H1 (cell line): ENCODE measurements around the gene FXYD7. TPM values are rescaled to one million over a fixed set of nuclear protein-coding genes. Genes with fewer than 3 reads are reported as not detected.

ENCODE experiments used
- CTCF ChIA-PET: fragments of 300-600 bp; sonication (Branson Sonifier 250); formaldehyde crosslinking; loops from one replicate; lab custom pipeline; 2021; ENCODE audit not compliant: partially characterized antibody; lab: Charles Lee
- POLR2A ChIA-PET: fragments of 300-600 bp; sonication (Branson Sonifier 250); formaldehyde crosslinking; loops from one replicate; lab custom pipeline; 2021; ENCODE audit warnings: inconsistent platforms; ENCODE audit not compliant: partially characterized antibody; lab: Charles Lee
- DNase-seq, 2 experiments: peaks; one replicate each; pipeline versions ENCODE4 v3.0.0 to v3.0.0-alpha.2; 2010 to 2022; ENCODE audit warnings: low spot score in 2 of 2, low read depth in 1 of 2, mixed read lengths in 1 of 2
- FAIRE-seq: peaks from 2 replicates; lab custom pipeline; 2011; peaks lifted over from hg19 to GRCh38; lab: Jason Lieb, UNC
- H2AFZ ChIP-seq: 2 replicates; pipeline ENCODE4 v1.8.1; 2012; ENCODE audit warnings: low read length, inconsistent platforms
- H2AK5ac ChIP-seq: 2 replicates; pipeline ENCODE4 v1.6.1; 2013; ENCODE audit warnings: low read depth, low read length
- H2BK120ac ChIP-seq: replicated peaks from 2 replicates; pipeline ENCODE3; 2013; ENCODE audit warnings: low read depth, low read length, inconsistent platforms
- H2BK12ac ChIP-seq: 2 replicates; pipeline ENCODE4 v1.6.1; 2013; ENCODE audit warnings: low read depth, low read length
- H2BK15ac ChIP-seq: 2 replicates; pipeline ENCODE4 v1.6.1; 2013; ENCODE audit warnings: low read length
- H2BK20ac ChIP-seq: 2 replicates; pipeline ENCODE4 v1.6.1; 2013; ENCODE audit warnings: low read length
- H2BK5ac ChIP-seq: 2 replicates; pipeline ENCODE4 v1.6.1; 2013; ENCODE audit warnings: low read depth, low read length
- H3K14ac ChIP-seq: 2 replicates; pipeline ENCODE4 v1.6.1; 2013; ENCODE audit warnings: inconsistent platforms; ENCODE audit not compliant: insufficient read length
- H3K18ac ChIP-seq: 2 replicates; pipeline ENCODE4 v1.6.1; 2013; ENCODE audit warnings: low read length; ENCODE audit errors: extremely low read depth
- H3K23ac ChIP-seq: 2 replicates; pipeline ENCODE4 v1.6.1; 2013; ENCODE audit warnings: inconsistent platforms; ENCODE audit not compliant: insufficient read length
- H3K23me2 ChIP-seq: 2 replicates; pipeline ENCODE4 v1.6.1; 2013; ENCODE audit warnings: low read depth, low read length
- H3K27ac ChIP-seq: 2 replicates; pipeline ENCODE4 v1.6.1; 2011; ENCODE audit warnings: low read depth, low read length, inconsistent platforms
- H3K27me3 ChIP-seq, 4 experiments: replicated peaks in 1 of 4; 1 replicate in 1 of 4; 2 replicates in 3 of 4; pipeline versions ENCODE4 v1.6.1 to v1.8.1; 2011 to 2013; ENCODE audit warnings: low read length in 3 of 4, mild to moderate bottlenecking in 3 of 4, inconsistent platforms in 2 of 4, mixed read lengths in 2 of 4, moderate library complexity in 1 of 4; ENCODE audit not compliant: control insufficient read depth in 3 of 4, insufficient read depth in 3 of 4; ENCODE audit errors: extremely low read depth in 1 of 4
- H3K36me3 ChIP-seq, 4 experiments: 2 replicates each; pipeline versions ENCODE4 v1.6.1 to v1.8.1; 2011 to 2013; ENCODE audit warnings: mild to moderate bottlenecking in 4 of 4, low read length in 3 of 4, moderate library complexity in 2 of 4, control low read depth in 1 of 4, inconsistent platforms in 1 of 4; ENCODE audit not compliant: insufficient read depth in 4 of 4, control insufficient read depth in 2 of 4
- H3K4ac ChIP-seq: replicated peaks from 2 replicates; pipeline ENCODE3; 2013; ENCODE audit warnings: low read length, low read depth, mixed read lengths, inconsistent platforms; ENCODE audit not compliant: insufficient read length
- H3K4me1 ChIP-seq, 4 experiments: replicated peaks in 1 of 4; 1 replicate in 1 of 4; 2 replicates in 3 of 4; pipeline versions ENCODE4 v1.6.1 to v1.8.1; 2011 to 2013; ENCODE audit warnings: low read length in 3 of 4, inconsistent platforms in 2 of 4, mixed read lengths in 1 of 4; ENCODE audit not compliant: insufficient read depth in 4 of 4, control insufficient read depth in 3 of 4
- H3K4me2 ChIP-seq, 2 experiments: 2 replicates each; pipeline versions ENCODE4 v1.6.1 to v1.8.1; 2011 to 2013; ENCODE audit warnings: low read depth in 2 of 2, low read length in 2 of 2, control low read depth in 1 of 2, inconsistent platforms in 1 of 2, mild to moderate bottlenecking in 1 of 2; ENCODE audit not compliant: insufficient read depth in 1 of 2
- H3K4me3 ChIP-seq, 4 experiments: fragments of 200-600, 300-600 bp in 1 of 4; sonication (generic), shearing (Covaris generic), sonication (Bioruptor Twin) in 1 of 4; 2 replicates each; pipeline versions ENCODE4 v1.5.1 to v1.8.1; 2011 to 2016; ENCODE audit warnings: low read length in 4 of 4, low read depth in 3 of 4, control low read depth in 2 of 4, inconsistent platforms in 2 of 4, mild to moderate bottlenecking in 2 of 4, mixed read lengths in 1 of 4, moderate library complexity in 1 of 4; ENCODE audit not compliant: insufficient read depth in 2 of 4; ENCODE audit errors: extremely low read depth in 1 of 4
- H3K56ac ChIP-seq: replicated peaks from 2 replicates; pipeline ENCODE3; 2013; ENCODE audit warnings: low read depth, mild to moderate bottlenecking, mixed read lengths, low read length, inconsistent platforms; ENCODE audit not compliant: insufficient read length
- H3K79me1 ChIP-seq: 2 replicates; pipeline ENCODE4 v1.6.1; 2013; ENCODE audit warnings: low read depth, low read length, control low read depth
- H3K79me2 ChIP-seq, 2 experiments: 2 replicates each; pipeline versions ENCODE4 v1.6.1 to v1.8.1; 2012 to 2013; ENCODE audit warnings: low read length in 2 of 2, mild to moderate bottlenecking in 2 of 2, inconsistent platforms in 1 of 2; ENCODE audit not compliant: insufficient read depth in 2 of 2, control insufficient read depth in 1 of 2
- H3K9ac ChIP-seq, 4 experiments: replicated peaks in 1 of 4; 1 replicate in 1 of 4; 2 replicates in 3 of 4; pipeline versions ENCODE4 v1.6.1 to v1.8.1; 2011 to 2013; ENCODE audit warnings: low read depth in 3 of 4, low read length in 3 of 4, control low read depth in 2 of 4, mild to moderate bottlenecking in 2 of 4, moderate library complexity in 2 of 4, inconsistent platforms in 1 of 4; ENCODE audit errors: extremely low read depth in 1 of 4
- H3K9me3 ChIP-seq, 2 experiments: 2 replicates each; pipeline versions ENCODE4 v1.6.1 to v1.8.1; 2012 to 2013; ENCODE audit warnings: mild to moderate bottlenecking in 2 of 2, moderate library complexity in 2 of 2, control low read depth in 1 of 2, inconsistent platforms in 1 of 2, low read depth in 1 of 2, low read length in 1 of 2, mixed read lengths in 1 of 2; ENCODE audit not compliant: insufficient read depth in 2 of 2
- H4K20me1 ChIP-seq, 2 experiments: replicated peaks in 1 of 2; 2 replicates each; pipeline versions ENCODE3 to v1.8.1; 2011 to 2013; ENCODE audit warnings: inconsistent platforms in 2 of 2, low read length in 2 of 2, mild to moderate bottlenecking in 1 of 2; ENCODE audit not compliant: insufficient read depth in 2 of 2, control insufficient read depth in 1 of 2
- H4K5ac ChIP-seq: 2 replicates; pipeline ENCODE4 v1.6.1; 2013; ENCODE audit warnings: low read length, low read depth, mixed read lengths, inconsistent platforms; ENCODE audit not compliant: insufficient read length
- H4K8ac ChIP-seq: 2 replicates; pipeline ENCODE4 v1.8.0; 2013; ENCODE audit warnings: mild to moderate bottlenecking, moderate library complexity, low read length, inconsistent platforms; ENCODE audit not compliant: insufficient read depth; ENCODE audit errors: extremely low read depth
- H4K91ac ChIP-seq: replicated peaks from 2 replicates; pipeline ENCODE3; 2013; ENCODE audit warnings: low read length, mixed read lengths, inconsistent platforms; ENCODE audit not compliant: insufficient read length
- ASH2L ChIP-seq: fragments of 200-600, 300-600 bp; sonication (generic); IDR thresholded peaks from one replicate; pipeline ENCODE4 v1.7.1; 2017; ENCODE audit warnings: low read length
- FOSL1 ChIP-seq: IDR thresholded peaks from 2 replicates; pipeline ENCODE4 v1.6.1; 2011; ENCODE audit warnings: mild to moderate bottlenecking, low read depth, low read length, moderate library complexity; ENCODE audit not compliant: insufficient read depth
- GTF2F1 ChIP-seq: IDR thresholded peaks from 2 replicates; pipeline ENCODE4 v1.6.1; 2012; ENCODE audit warnings: low read depth, low read length, improper control_type of control experiment, borderline replicate concordance
- HDAC6 ChIP-seq: IDR thresholded peaks from one replicate; pipeline ENCODE4 v1.7.1; 2012; ENCODE audit warnings: low read depth, mild to moderate bottlenecking, inconsistent platforms, low read length, moderate library complexity
- KDM5A ChIP-seq: fragments of 200-600 bp; IDR thresholded peaks from 2 replicates; pipeline ENCODE4 v1.7.1; 2012; ENCODE audit warnings: mild to moderate bottlenecking, low read length, inconsistent platforms, mixed read lengths
- MAFK ChIP-seq: IDR thresholded peaks from 2 replicates; pipeline ENCODE4 v1.6.1; 2012; ENCODE audit warnings: low read depth, mild to moderate bottlenecking, improper control_type of control experiment, low read length
- NRF1 ChIP-seq: IDR thresholded peaks from 2 replicates; pipeline ENCODE4 v1.6.1; 2011; ENCODE audit warnings: mild to moderate bottlenecking, low read depth, low read length, improper control_type of control experiment
- RXRA ChIP-seq: IDR thresholded peaks from 2 replicates; pipeline ENCODE4 v1.6.1; 2011; ENCODE audit warnings: low read depth, mild to moderate bottlenecking, low read length, moderate library complexity; ENCODE audit not compliant: insufficient read depth
- SIX5 ChIP-seq: IDR thresholded peaks from 2 replicates; pipeline ENCODE4 v1.6.1; 2011; ENCODE audit warnings: mild to moderate bottlenecking, low read depth, low read length
- TAF1 ChIP-seq: IDR thresholded peaks from 2 replicates; pipeline ENCODE4 v1.6.1; 2011; ENCODE audit warnings: mild to moderate bottlenecking, low read depth, low read length
- TAF7 ChIP-seq: optimal IDR thresholded peaks from 2 replicates; pipeline ENCODE3; 2011; ENCODE audit warnings: low read depth, mild to moderate bottlenecking, inconsistent platforms, low read length, moderate library complexity, borderline replicate concordance
- TEAD4 ChIP-seq: IDR thresholded peaks from 2 replicates; pipeline ENCODE4 v1.6.1; 2012; ENCODE audit warnings: low read depth, low read length, inconsistent platforms, mixed read lengths
- WGBS, 2 experiments: shearing (Covaris generic) in 1 of 2; methylation state at CpG; one replicate each; pipeline versions ENCODE4 v1.1.6 to v1.1.7; 2013 to 2015; ENCODE audit warnings: low lambda C conversion rate in 2 of 2, mixed read lengths in 2 of 2, inconsistent platforms in 1 of 2, low coverage in 1 of 2, missing lambda C conversion rate in 1 of 2; ENCODE audit not compliant: insufficient replicate concordance in 2 of 2, insufficient coverage in 1 of 2, insufficient read length in 1 of 2; ENCODE audit errors: extremely low coverage in 1 of 2, missing lambda C conversion rate in 1 of 2; 5-methylcytosine and 5-hydroxymethylcytosine counted together
- polyA plus RNA-seq, 7 experiments: library from polyadenylated mRNA; depleted of rRNA in 3 of 7; stranded (reverse) in 5 of 7; unstranded in 2 of 7; fragments of >200 nt in 5 of 7; fragments of 200-250 nt in 2 of 7; gene quantifications; 1 replicate in 5 of 7; 2 replicates in 1 of 7; 4 replicates in 1 of 7; pipeline versions ENCODE4 v1.2.1 to v1.2.3, GENCODE V29; 2011 to 2013; ENCODE audit warnings: missing spikeins in 2 of 7, mixed read lengths in 2 of 7
- total RNA-seq: library from RNA; stranded (reverse); fragmentation: NEBNext Ultra II Directional; extraction: Animal tissue kit (Norgen Biotek cat#: 25700); gene quantifications from 2 replicates; pipeline ENCODE4 v1.2.1, GENCODE V29; 2021

Gene FXYD7
- total and polyA plus RNA-seq, 2 of the 8 experiments (the other 6 are each of a cell fraction or from before 2014, with no cell fraction given) = 12.1 to 14.3 TPM

DNA sequence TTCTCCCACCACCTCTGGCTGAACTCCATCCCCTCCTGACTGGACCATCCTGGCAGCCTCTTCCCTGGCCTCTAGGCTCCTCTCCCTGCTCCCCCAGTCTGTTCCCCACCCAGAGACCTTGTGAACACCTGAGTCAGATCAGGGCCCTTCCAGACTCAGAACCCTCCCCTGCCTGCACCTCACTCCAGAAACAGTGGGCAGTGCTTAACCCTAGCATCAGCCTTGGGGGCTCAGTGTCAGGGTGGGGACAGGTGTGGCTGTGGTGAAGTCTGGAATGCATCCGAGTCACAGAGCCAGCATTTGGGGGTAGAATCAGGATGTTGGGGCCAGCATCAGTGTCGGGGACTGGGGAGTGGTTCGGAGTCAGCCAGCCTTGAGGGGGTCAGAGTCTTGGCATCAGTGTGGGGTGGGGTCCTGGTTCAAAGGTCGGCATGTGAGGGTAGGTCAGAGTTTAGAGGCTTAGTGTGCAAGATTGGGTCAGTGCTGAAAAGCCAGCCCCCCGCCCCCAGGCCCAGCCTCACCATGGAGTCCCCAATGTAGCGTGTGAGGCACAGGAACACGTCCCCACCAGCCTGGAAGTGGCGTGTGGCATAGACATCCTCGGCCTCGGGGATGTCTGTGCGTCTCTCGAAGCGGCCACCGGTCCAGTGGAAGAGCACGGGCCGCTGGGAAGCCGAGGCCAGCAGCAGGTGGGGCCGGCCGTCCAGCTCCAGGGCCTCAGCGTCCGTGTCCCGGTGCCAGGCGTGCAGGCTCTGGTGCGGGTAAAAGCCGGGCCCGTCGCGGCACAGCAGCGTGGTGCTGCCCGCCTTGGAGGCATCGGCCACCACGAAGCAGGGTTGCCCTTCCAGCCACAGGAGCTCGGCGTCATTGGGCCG lies 17.1 kb upstream of the FXYD7 start:
- TF ChIP-seq MAFK (no peak), RXRA (no peak), ASH2L (no peak), TEAD4 (no peak), TAF7 (no peak), FOSL1 (no peak), SIX5 (no peak), NRF1 (no peak), HDAC6 (no peak), GTF2F1 (no peak), TAF1 (no peak), KDM5A (no peak)
- Histone ChIP-seq H3K27ac (no peak overlapping the region; the same call in 1 of the 2 replicates), H3K23me2 (no peaks in the 10 kb centered on the region), H2AK5ac (peak overlapping the region; percentile 70; the same call in 1 of the 2 replicates), H3K23ac (no peak overlapping the region), H2BK15ac (peak overlapping the region; percentile 19; the same call in 1 of the 2 replicates), H3K36me3 (no peaks in the 10 kb centered on the region), H3K4me3 (no peak overlapping the region), H3K18ac (no peak overlapping the region; the same call in 1 of the 2 replicates), H3K4me1 (peaks cover 2 to 9% (median 6%) of the 10 kb centered on the region in 4 experiments; a peak in 5 of 7 replicates), H2BK5ac (no peak overlapping the region), H3K56ac (no peak overlapping the region), H4K5ac (no peak overlapping the region), H2BK120ac (no peak overlapping the region), H3K79me1 (no peaks in the 10 kb centered on the region), H3K9me3 (no peaks in the 10 kb centered on the region), H3K9ac (no peak overlapping the region), H4K8ac (no peak overlapping the region; the same call in 1 of the 2 replicates), H2BK20ac (0 out of 2 replicates have a peak overlapping the region, but pooled peaks have one; percentile 9), H2BK12ac (peak overlapping the region; percentile 7; the same call in 1 of the 2 replicates), H3K27me3 (no peaks in the 10 kb centered on the region; a peak in 1 of 7 replicates), H4K20me1 (no peaks in the 10 kb centered on the region), H3K14ac (no peak overlapping the region), H3K4ac (no peak overlapping the region), H3K79me2 (no peaks in the 10 kb centered on the region), H2AFZ (no peak overlapping the region), H4K91ac (no peak overlapping the region), H3K4me2 (no peak overlapping the region)
- POLR2A ChIA-PET = interaction anchor here (1.1 to 2.3 kb wide), 5 partner anchors 10 to 75 kb away, joined by 3 to 7 read pairs (median 4); partner anchors contain the start of genes FXYD3 and FXYD5
- DNase-seq (no peak), FAIRE-seq (no peak)
- 92% methylated on average over 17 of the region's 35 CpGs; no CpG with 5 or more reads in 1 of the 2 experiments for WGBS, 2 experiments
- CTCF ChIA-PET = interaction anchor here (1.6 to 3.1 kb wide), 4 partner anchors 11 to 16 kb away, joined by 6 to 22 read pairs (median 16); partner anchors contain the start of genes FXYD1, FXYD3 and LGI4
